Measurements from ENCODE around the gene XRCC5.

DNA sequence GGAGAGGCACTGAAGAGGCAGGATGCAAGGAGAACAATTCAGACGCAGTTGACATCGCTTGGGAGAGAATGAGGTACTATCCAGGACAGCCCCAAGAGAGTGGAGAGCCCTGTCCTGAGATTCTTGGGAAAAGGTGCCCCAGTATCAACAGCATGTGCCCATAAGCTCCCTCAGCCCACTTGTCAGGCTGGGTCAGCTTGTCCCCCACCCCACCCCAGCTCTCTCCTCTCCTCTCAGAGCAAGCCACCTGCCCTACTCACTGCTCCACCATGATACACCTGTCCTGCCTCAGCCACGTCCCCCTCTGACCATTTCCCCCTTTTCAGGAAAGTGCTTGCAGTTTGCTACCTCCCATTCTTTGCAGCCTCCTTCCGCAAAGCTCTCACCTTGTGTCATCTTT lies 111.8 kb downstream of the XRCC5 start:
- no peak for TF ChIP-seq ZFP30 (CRISPR knock-in tag; IDR thresholded peaks at IDR 0.05)
- no peak for TF ChIP-seq ZFP3 (CRISPR knock-in tag; IDR thresholded peaks at IDR 0.05)
- no peak for TF ChIP-seq ZNF8 (CRISPR knock-in tag; IDR thresholded peaks at IDR 0.05)
- TF ChIP-seq ISL1 (CRISPR knock-in tag; IDR thresholded peaks at IDR 0.05), result no peak
- no peak for TF ChIP-seq ZC3H10 (CRISPR knock-in tag; IDR thresholded peaks at IDR 0.05)
- TF ChIP-seq PPARA (CRISPR knock-in tag; IDR thresholded peaks at IDR 0.05; ENCODE audit: borderline replicate concordance), result no peak
- TF ChIP-seq CSDC2 (CRISPR knock-in tag; IDR thresholded peaks at IDR 0.05), result no peak
- TF ChIP-seq RARB (CRISPR knock-in tag; IDR thresholded peaks at IDR 0.05), result no peak
- no peak for TF ChIP-seq ESRRG (CRISPR knock-in tag; IDR thresholded peaks at IDR 0.05)
- TF ChIP-seq ZNF565 (CRISPR knock-in tag; conservative IDR thresholded peaks at IDR 0.05; ENCODE audit: low read depth), result no peak
- TF ChIP-seq PATZ1 (CRISPR knock-in tag; IDR thresholded peaks at IDR 0.05; ENCODE audit: borderline replicate concordance), result no peak
- no peak for TF ChIP-seq POU6F1 (CRISPR knock-in tag; IDR thresholded peaks at IDR 0.05; ENCODE audit: borderline replicate concordance, low read depth)
